Mesenchymal stem cell (in vitro differentiated cells and primary cell): Measurements from ENCODE around the gene UPF2.
A peak's percentile ranks its signal among the peaks of the same experiment; 100 is the strongest.

ENCODE experiments used
- DNase-seq: peaks from one replicate; pipeline ENCODE4 v3.0.0-alpha.2; 2013
- H2AFZ ChIP-seq: one replicate; pipeline ENCODE4 v1.6.1; 2013; ENCODE audit warnings: low read depth, mild to moderate bottlenecking, control low read depth, inconsistent platforms, low read length, moderate library complexity
- H2AK5ac ChIP-seq: 2 replicates; pipeline ENCODE4 v1.6.1; 2013; ENCODE audit warnings: low read length, moderate library complexity, mild to moderate bottlenecking, inconsistent platforms; ENCODE audit not compliant: severe bottlenecking
- H2BK120ac ChIP-seq: one replicate; pipeline ENCODE4 v1.6.1; 2013; ENCODE audit warnings: low read depth, mild to moderate bottlenecking, inconsistent platforms, low read length, moderate library complexity
- H2BK12ac ChIP-seq, 2 experiments: one replicate each; pipeline ENCODE4 v1.6.1; 2013; ENCODE audit warnings: inconsistent platforms in 2 of 2, low read length in 2 of 2, mild to moderate bottlenecking in 2 of 2, moderate library complexity in 2 of 2, control low read depth in 1 of 2
- H2BK15ac ChIP-seq: one replicate; pipeline ENCODE4 v1.6.1; 2013; ENCODE audit warnings: mild to moderate bottlenecking, low read depth, inconsistent platforms; ENCODE audit not compliant: poor library complexity, severe bottlenecking
- H2BK5ac ChIP-seq: 2 replicates; pipeline ENCODE4 v1.6.1; 2013; ENCODE audit warnings: low read depth, mild to moderate bottlenecking, low read length, control low read depth, inconsistent platforms; ENCODE audit not compliant: poor library complexity, severe bottlenecking
- H3K14ac ChIP-seq, 2 experiments: one replicate each; pipeline ENCODE4 v1.6.1; 2013; ENCODE audit warnings: inconsistent platforms in 2 of 2, low read length in 2 of 2, control low read depth in 1 of 2, mild to moderate bottlenecking in 1 of 2, moderate library complexity in 1 of 2
- H3K18ac ChIP-seq, 2 experiments: one replicate each; pipeline ENCODE4 v1.6.1; 2013; ENCODE audit warnings: inconsistent platforms in 2 of 2, low read length in 2 of 2, control low read depth in 1 of 2, low read depth in 1 of 2, mild to moderate bottlenecking in 1 of 2
- H3K23ac ChIP-seq, 2 experiments: one replicate each; pipeline ENCODE4 v1.6.1; 2013; ENCODE audit warnings: inconsistent platforms in 2 of 2, low read length in 2 of 2, mild to moderate bottlenecking in 2 of 2, moderate library complexity in 2 of 2, control low read depth in 1 of 2
- H3K27ac ChIP-seq: 2 replicates; pipeline ENCODE4 v1.5.1; 2013; ENCODE audit warnings: mild to moderate bottlenecking, moderate library complexity, low read length, control low read depth, inconsistent platforms; ENCODE audit not compliant: poor library complexity, severe bottlenecking
- H3K27me3 ChIP-seq, 2 experiments: 2 replicates each; pipeline versions ENCODE4 v1.6.1 to v1.7.0; 2013; ENCODE audit warnings: low read length in 2 of 2, mild to moderate bottlenecking in 2 of 2, moderate library complexity in 2 of 2, control low read depth in 1 of 2, inconsistent platforms in 1 of 2; ENCODE audit not compliant: control insufficient read depth in 1 of 2, insufficient read depth in 1 of 2
- H3K36me3 ChIP-seq, 2 experiments: 2 replicates each; pipeline versions ENCODE4 v1.6.1 to v1.7.0; 2013; ENCODE audit warnings: low read length in 2 of 2, control low read depth in 1 of 2, inconsistent platforms in 1 of 2, low read depth in 1 of 2, mild to moderate bottlenecking in 1 of 2; ENCODE audit not compliant: insufficient read depth in 2 of 2, control insufficient read depth in 1 of 2
- H3K4ac ChIP-seq, 2 experiments: one replicate each; pipeline ENCODE4 v1.6.1; 2013; ENCODE audit warnings: inconsistent platforms in 2 of 2, low read length in 2 of 2, mild to moderate bottlenecking in 2 of 2, moderate library complexity in 2 of 2, control low read depth in 1 of 2, low read depth in 1 of 2
- H3K4me1 ChIP-seq: 2 replicates; pipeline ENCODE4 v1.6.1; 2013; ENCODE audit warnings: low read depth, low read length, control low read depth; ENCODE audit not compliant: control insufficient read depth, insufficient read depth
- H3K4me2 ChIP-seq: 2 replicates; pipeline ENCODE4 v1.6.1; 2013; ENCODE audit warnings: low read length, mild to moderate bottlenecking, inconsistent platforms; ENCODE audit not compliant: poor library complexity, severe bottlenecking
- H3K4me3 ChIP-seq, 2 experiments: 2 replicates each; pipeline versions ENCODE4 v1.5.1 to v1.7.0; 2013; ENCODE audit warnings: low read length in 2 of 2, mild to moderate bottlenecking in 2 of 2, control low read depth in 1 of 2, low read depth in 1 of 2; ENCODE audit not compliant: insufficient read depth in 1 of 2
- H3K79me1 ChIP-seq: replicated peaks from 2 replicates; pipeline ENCODE4 v1.6.1; 2013; ENCODE audit warnings: mild to moderate bottlenecking, control low read depth, low read length, inconsistent platforms; ENCODE audit not compliant: poor library complexity, severe bottlenecking
- H3K9ac ChIP-seq: 2 replicates; pipeline ENCODE4 v1.7.0; 2013; ENCODE audit warnings: mild to moderate bottlenecking, low read length, moderate library complexity
- H3K9me3 ChIP-seq: 2 replicates; pipeline ENCODE4 v1.7.0; 2013; ENCODE audit warnings: mild to moderate bottlenecking, low read length; ENCODE audit not compliant: control insufficient read depth
- H4K8ac ChIP-seq: one replicate; pipeline ENCODE4 v1.6.1; 2013; ENCODE audit warnings: inconsistent platforms, mild to moderate bottlenecking, low read length, moderate library complexity
- H4K91ac ChIP-seq: one replicate; pipeline ENCODE4 v1.6.1; 2013; ENCODE audit warnings: mild to moderate bottlenecking, low read length, inconsistent platforms
- WGBS: methylation state at CpG from one replicate; pipeline ENCODE4 v1.1.7; 2013; ENCODE audit warnings: mixed read lengths; 5-methylcytosine and 5-hydroxymethylcytosine counted together

The UPF2 gene

DNA sequence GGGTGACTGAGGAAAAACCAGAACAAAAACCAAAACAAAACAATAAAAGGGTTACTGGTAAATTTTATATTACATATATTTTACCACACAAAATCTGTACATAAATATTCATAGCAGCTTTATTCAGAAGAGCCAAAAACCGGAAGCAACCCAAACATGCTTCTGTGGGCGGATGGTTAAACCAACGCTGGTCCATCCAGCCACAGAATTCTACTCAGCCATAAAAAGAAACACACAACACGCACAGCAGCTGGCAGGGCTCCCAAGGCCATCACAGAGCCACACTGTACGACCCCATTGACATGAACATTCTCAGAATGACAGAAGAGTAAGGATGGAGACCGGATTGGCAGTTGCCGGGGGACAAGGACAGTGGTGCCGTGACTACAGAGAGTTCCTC is 135.9 kb downstream of the UPF2 start:
- no peak overlapping the region for H4K8ac ChIP-seq
- no peak overlapping the region for H3K18ac ChIP-seq
- no peak overlapping the region for H4K91ac ChIP-seq
- H3K9me3 ChIP-seq = no peaks in the 10 kb centered on the region
- no peak overlapping the region for H3K4me2 ChIP-seq
- no peak overlapping the region for H2BK120ac ChIP-seq
- no peaks in the 10 kb centered on the region for H3K79me1 ChIP-seq
- H3K14ac ChIP-seq = no peak overlapping the region
- no peak overlapping the region for H3K4ac ChIP-seq
- H3K9ac ChIP-seq = no peak overlapping the region
- H3K4me1 ChIP-seq = peaks cover 13% of the 10 kb centered on the region
- H2BK12ac ChIP-seq = no peak overlapping the region
- no peak overlapping the region for H3K4me3 ChIP-seq
- no peak overlapping the region for H2BK15ac ChIP-seq
- 93% methylated on average over 8 of the region's 8 CpGs for WGBS
- no peaks in the 10 kb centered on the region for H3K36me3 ChIP-seq
- no peak overlapping the region for H2AFZ ChIP-seq
- DNase-seq = no peak
- H3K23ac ChIP-seq = no peak overlapping the region
- no peak overlapping the region for H2BK5ac ChIP-seq
- peaks cover 0 to 18% of the 10 kb centered on the region in 2 experiments for H3K27me3 ChIP-seq
- no peak overlapping the region for H3K27ac ChIP-seq
- no peak overlapping the region for H2AK5ac ChIP-seq

DNA sequence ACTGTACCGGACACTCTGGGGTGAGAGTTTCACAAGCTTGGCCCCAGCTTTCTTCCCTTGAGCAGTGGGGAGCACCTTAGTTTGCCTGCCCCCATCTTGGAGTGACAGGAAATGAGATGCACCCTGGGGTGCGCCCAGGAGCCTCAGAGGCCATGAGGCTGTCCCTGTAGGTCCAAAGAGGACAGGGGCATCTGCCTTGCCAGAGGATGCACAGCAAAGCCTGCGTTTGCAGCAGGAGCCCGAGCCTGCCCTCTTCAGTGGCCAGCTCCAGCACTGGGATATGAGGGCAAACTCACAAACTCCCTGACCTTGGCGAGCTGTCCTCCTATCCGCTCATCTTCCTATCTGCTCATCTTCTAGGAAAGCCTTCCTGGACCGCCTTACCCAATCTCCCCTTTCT is 140.0 kb downstream of the UPF2 start:
- no peaks in the 10 kb centered on the region for H3K9me3 ChIP-seq
- no peaks in the 10 kb centered on the region for H3K79me1 ChIP-seq
- no peak overlapping the region for H2BK12ac ChIP-seq
- no peak overlapping the region for H2BK120ac ChIP-seq
- H3K4ac ChIP-seq = no peak overlapping the region
- no peak overlapping the region for H3K18ac ChIP-seq
- peaks cover 0 to 15% of the 10 kb centered on the region in 2 experiments for H3K27me3 ChIP-seq
- H3K14ac ChIP-seq = peak overlapping the region in 1 of 2 experiments; percentile 36
- no peak overlapping the region for H2BK15ac ChIP-seq
- H3K9ac ChIP-seq = no peak overlapping the region
- H3K36me3 ChIP-seq = no peaks in the 10 kb centered on the region
- H4K8ac ChIP-seq = no peak overlapping the region
- no peak overlapping the region for H2AFZ ChIP-seq
- H4K91ac ChIP-seq = no peak overlapping the region
- no peak overlapping the region for H2BK5ac ChIP-seq
- H3K4me2 ChIP-seq = no peak overlapping the region
- no peak for DNase-seq
- no peak overlapping the region for H3K27ac ChIP-seq
- peaks cover 29% of the 10 kb centered on the region for H3K4me1 ChIP-seq
- no peak overlapping the region for H3K23ac ChIP-seq
- H3K4me3 ChIP-seq = no peak overlapping the region
- WGBS = 96% methylated on average over 4 of the region's 7 CpGs
- H2AK5ac ChIP-seq = no peak overlapping the region

DNA sequence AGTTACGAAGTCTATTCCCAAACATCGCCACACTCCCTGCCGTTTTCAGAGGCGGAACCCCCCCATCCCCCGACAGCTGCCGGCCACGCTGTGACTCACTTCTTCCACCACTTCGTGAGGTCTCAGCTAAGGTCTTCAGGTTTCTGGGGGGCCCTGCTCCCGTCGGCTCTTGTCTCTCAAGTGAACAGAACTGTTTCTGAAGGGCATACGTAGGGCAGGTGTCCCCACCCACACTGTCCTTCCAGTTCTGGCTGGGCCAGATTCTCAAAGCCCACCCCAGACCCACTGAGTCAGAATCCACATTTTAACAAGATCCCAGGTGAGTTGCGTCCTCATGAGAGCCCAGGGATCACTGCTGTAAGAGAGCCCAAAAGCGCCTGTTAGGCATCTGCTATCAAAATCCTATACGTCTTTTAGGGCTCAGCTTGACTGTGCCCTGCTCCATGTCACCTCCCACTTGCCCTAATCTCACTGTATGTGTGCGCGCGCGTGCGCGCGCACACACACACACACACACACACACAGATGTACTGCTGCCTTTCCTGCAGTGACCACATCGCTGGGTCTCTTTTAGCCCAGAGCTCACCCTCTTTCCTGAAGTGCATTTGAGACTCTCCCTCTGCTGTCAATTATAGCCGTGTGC is 140.7 kb downstream of the UPF2 start:
- no peak overlapping the region for H2AFZ ChIP-seq
- peaks cover 0 to 15% of the 10 kb centered on the region in 2 experiments for H3K27me3 ChIP-seq
- H2BK5ac ChIP-seq = no peak overlapping the region
- WGBS = 65% methylated on average over 23 of the region's 23 CpGs
- no peak overlapping the region for H3K9ac ChIP-seq
- H3K4ac ChIP-seq = no peak overlapping the region
- H4K8ac ChIP-seq = no peak overlapping the region
- H3K4me1 ChIP-seq = peaks cover 30% of the 10 kb centered on the region
- H2BK12ac ChIP-seq = no peak overlapping the region
- H3K23ac ChIP-seq = no peak overlapping the region
- DNase-seq = peak; percentile 8
- no peak overlapping the region for H3K18ac ChIP-seq
- H2BK120ac ChIP-seq = no peak overlapping the region
- no peak overlapping the region for H4K91ac ChIP-seq
- no peak overlapping the region for H3K4me3 ChIP-seq
- H2BK15ac ChIP-seq = peak overlapping the region; percentile 4
- H3K4me2 ChIP-seq = no peak overlapping the region
- H3K79me1 ChIP-seq = no peaks in the 10 kb centered on the region
- H3K9me3 ChIP-seq = no peaks in the 10 kb centered on the region
- H3K27ac ChIP-seq = no peak overlapping the region
- no peak overlapping the region for H3K14ac ChIP-seq
- no peaks in the 10 kb centered on the region for H3K36me3 ChIP-seq
- H2AK5ac ChIP-seq = no peak overlapping the region

DNA sequence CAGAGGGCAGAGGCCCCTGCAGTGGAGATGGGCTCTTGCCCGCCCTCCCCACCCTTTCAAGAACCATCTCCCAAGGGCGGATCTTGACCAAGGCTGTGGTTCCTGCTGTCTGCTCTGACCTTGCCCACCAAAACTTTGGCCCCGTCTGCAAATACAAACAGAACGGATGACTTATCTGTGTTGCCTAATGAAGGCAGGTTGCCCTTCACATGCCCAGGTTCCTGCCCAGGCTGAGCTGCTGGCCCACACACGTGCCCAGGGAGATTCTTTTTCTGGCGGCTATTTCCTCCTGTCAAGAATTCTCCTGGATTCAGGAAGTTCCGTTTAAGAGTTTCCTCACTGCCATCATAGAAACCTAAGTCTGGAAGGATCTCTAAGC is 141.2 kb downstream of the UPF2 start:
- no peak overlapping the region for H3K23ac ChIP-seq
- H3K4me1 ChIP-seq = peaks cover 30% of the 10 kb centered on the region
- no peak overlapping the region for H3K4me2 ChIP-seq
- H3K27ac ChIP-seq = no peak overlapping the region
- no peak overlapping the region for H3K18ac ChIP-seq
- H3K79me1 ChIP-seq = no peaks in the 10 kb centered on the region
- H3K36me3 ChIP-seq = no peaks in the 10 kb centered on the region
- H2BK5ac ChIP-seq = no peak overlapping the region
- no peak overlapping the region for H3K4ac ChIP-seq
- H3K4me3 ChIP-seq = no peak overlapping the region
- H3K9ac ChIP-seq = no peak overlapping the region
- H2BK12ac ChIP-seq = no peak overlapping the region
- 76% methylated on average over 7 of the region's 7 CpGs for WGBS
- DNase-seq = no peak
- no peak overlapping the region for H4K8ac ChIP-seq
- H2AK5ac ChIP-seq = no peak overlapping the region
- peaks cover 0 to 15% of the 10 kb centered on the region in 2 experiments for H3K27me3 ChIP-seq
- H2BK15ac ChIP-seq = no peak overlapping the region
- no peak overlapping the region for H2AFZ ChIP-seq
- H3K14ac ChIP-seq = no peak overlapping the region
- no peak overlapping the region for H4K91ac ChIP-seq
- H3K9me3 ChIP-seq = no peaks in the 10 kb centered on the region
- H2BK120ac ChIP-seq = no peak overlapping the region
